H1 (cell line): ENCODE data around the gene SYNGR3.

Source experiments
- CTBP2 ChIP-seq: IDR thresholded peaks from 2 replicates; pipeline ENCODE4 v1.7.0; 2011; ENCODE audit warnings: borderline replicate concordance, mild to moderate bottlenecking, moderate library complexity, mixed read lengths, low read length; ENCODE audit not compliant: insufficient read depth, insufficient read length
- CTCF ChIP-seq, 3 experiments: IDR thresholded peaks; 1 replicate in 2 of 3; 2 replicates in 1 of 3; pipeline versions ENCODE4 v1.5.1 to v1.6.1; 2011; ENCODE audit warnings: low read length in 3 of 3, mild to moderate bottlenecking in 3 of 3, inconsistent platforms in 2 of 3, low read depth in 1 of 3, moderate library complexity in 1 of 3; ENCODE audit not compliant: insufficient read depth in 1 of 3; ENCODE audit errors: control extremely low read depth in 1 of 3
- EP300 ChIP-seq, 2 experiments: IDR thresholded peaks; 1 replicate in 1 of 2; 2 replicates in 1 of 2; pipeline ENCODE4 v1.6.1; 2011 to 2012; ENCODE audit warnings: low read depth in 2 of 2, low read length in 2 of 2, mild to moderate bottlenecking in 2 of 2, borderline replicate concordance in 1 of 2, inconsistent platforms in 1 of 2, moderate library complexity in 1 of 2
- USF2 ChIP-seq: IDR thresholded peaks from 2 replicates; pipeline ENCODE4 v1.6.1; 2011; ENCODE audit warnings: low read length, improper control_type of control experiment

GRCh38 chr16:2008631-2009163 lies 18.9 kb downstream of the SYNGR3 start:
- no peak for TF ChIP-seq CTCF (IDR thresholded peaks at IDR 0.05; ENCODE audit: control extremely low read depth in 1 of 3, insufficient read depth in 1 of 3, low read depth in 1 of 3, low read length in 3 of 3)
- no peak for TF ChIP-seq EP300 (IDR thresholded peaks at IDR 0.05; ENCODE audit: borderline replicate concordance in 1 of 2, low read depth in 2 of 2, low read length in 2 of 2)
- no peak for TF ChIP-seq USF2
- no peak for TF ChIP-seq CTBP2
